C4-2B (cell line): Measurements from ENCODE around the gene SLC26A9.
"Not testable (repeated sequence)": the region's sequence is repeated elsewhere in the genome, so short reads cannot be mapped to it uniquely, and the experiment has no call there.

ENCODE experiments used
- H3K27ac ChIP-seq: fragments of 450-650 bp; 2 replicates; pipeline ENCODE4 v1.5.1; 2017
- ZFX ChIP-seq: fragments of 450-650 bp; IDR thresholded peaks from 2 replicates; pipeline ENCODE4 v1.6.1; 2017
- TF ChIP-seq, protein P1 (sequence below): fragments of 450-650 bp; conservative IDR thresholded peaks from 2 replicates; pipeline ENCODE4 v1.5.1; 2017; ENCODE audit warnings: mild to moderate bottlenecking

Gene SLC26A9

DNA sequence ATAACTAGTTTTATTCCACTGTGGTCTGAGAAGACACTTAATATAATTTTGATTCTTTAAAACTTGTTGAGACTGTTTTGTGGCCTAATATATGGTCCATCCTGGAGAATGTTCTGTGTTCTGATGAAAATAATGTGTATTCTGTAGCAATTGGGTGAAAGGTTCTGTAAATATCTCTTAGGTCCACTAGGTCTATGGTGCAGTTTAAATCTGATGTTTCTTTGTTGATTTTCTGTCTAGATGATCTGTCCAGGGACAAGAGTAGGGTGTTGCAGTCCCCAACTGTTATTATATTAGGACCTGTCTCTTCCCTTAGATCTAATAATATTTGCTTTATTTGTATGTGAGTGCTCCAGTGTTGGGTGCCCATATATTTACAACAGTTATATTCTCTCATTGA lies 59.5 kb downstream of the SLC26A9 start:
- H3K27ac ChIP-seq = no peak overlapping the region
- TF ChIP-seq, protein P1, sequence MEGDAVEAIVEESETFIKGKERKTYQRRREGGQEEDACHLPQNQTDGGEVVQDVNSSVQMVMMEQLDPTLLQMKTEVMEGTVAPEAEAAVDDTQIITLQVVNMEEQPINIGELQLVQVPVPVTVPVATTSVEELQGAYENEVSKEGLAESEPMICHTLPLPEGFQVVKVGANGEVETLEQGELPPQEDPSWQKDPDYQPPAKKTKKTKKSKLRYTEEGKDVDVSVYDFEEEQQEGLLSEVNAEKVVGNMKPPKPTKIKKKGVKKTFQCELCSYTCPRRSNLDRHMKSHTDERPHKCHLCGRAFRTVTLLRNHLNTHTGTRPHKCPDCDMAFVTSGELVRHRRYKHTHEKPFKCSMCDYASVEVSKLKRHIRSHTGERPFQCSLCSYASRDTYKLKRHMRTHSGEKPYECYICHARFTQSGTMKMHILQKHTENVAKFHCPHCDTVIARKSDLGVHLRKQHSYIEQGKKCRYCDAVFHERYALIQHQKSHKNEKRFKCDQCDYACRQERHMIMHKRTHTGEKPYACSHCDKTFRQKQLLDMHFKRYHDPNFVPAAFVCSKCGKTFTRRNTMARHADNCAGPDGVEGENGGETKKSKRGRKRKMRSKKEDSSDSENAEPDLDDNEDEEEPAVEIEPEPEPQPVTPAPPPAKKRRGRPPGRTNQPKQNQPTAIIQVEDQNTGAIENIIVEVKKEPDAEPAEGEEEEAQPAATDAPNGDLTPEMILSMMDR = no peak
- TF ChIP-seq ZFX = no peak

DNA sequence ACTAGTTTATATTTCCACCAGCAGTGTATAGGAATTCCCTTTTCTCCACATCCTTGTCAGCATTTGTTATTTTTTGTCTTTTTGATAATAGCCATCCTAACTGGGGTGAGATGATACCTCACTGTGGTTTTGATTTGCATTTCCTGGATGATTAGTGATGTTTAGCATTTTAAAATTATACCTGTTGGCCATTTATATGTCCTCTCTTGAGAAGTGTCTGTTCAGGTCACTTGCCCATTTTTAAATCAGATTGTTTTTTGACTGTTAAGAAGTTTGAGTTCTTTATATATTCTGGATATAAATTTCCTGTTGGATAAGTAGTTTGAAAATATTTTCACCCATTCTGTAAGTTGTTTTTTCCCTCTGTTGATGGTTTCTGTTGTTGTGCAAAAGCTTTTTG lies 62.3 kb downstream of the SLC26A9 start:
- no peak overlapping the region for H3K27ac ChIP-seq
- TF ChIP-seq, protein P1 = no peak
- no peak for TF ChIP-seq ZFX

DNA sequence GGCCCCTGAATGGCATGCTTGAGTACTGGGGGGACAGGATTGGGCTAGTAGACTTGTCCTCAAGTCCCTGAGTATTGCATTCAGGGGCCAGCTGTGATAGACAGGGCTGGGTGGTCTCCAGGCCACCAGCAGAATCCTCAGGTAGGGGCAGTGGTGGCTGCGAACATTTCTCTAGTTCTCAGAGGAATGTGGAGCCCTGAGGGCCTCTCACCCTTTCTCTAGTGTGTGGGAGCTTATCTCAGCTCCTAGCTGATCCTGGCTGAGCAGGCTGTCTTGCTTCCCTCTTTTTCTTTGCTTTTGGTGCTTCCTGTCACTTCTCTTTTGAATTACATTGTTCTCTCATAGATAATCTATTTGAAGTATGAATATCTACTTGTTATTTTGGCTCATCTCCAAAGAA lies 63.3 kb downstream of the SLC26A9 start:
- H3K27ac ChIP-seq = no peak overlapping the region
- TF ChIP-seq ZFX = no peak
- TF ChIP-seq, protein P1 = no peak

DNA sequence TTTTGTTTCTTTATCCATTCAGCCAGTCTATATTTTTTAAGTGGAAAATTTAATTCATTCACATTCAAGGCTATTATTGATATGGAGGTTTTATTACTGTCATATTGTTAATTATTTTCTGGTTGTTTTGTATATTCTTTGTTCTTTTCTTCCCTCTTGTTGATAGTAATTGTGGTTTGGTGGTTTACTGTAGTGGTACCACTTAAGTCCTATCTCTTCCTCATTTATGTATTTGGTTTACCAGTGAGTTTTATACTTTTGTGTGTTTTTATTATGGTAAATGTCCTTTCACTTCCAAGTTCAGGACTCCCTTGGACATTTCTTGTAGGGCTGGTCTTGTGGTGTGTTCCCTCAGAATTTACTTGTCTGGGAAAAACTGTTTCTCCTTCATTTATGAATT lies 65.2 kb downstream of the SLC26A9 start:
- H3K27ac ChIP-seq = no peak overlapping the region
- TF ChIP-seq ZFX = no peak
- TF ChIP-seq, protein P1 = no peak

DNA sequence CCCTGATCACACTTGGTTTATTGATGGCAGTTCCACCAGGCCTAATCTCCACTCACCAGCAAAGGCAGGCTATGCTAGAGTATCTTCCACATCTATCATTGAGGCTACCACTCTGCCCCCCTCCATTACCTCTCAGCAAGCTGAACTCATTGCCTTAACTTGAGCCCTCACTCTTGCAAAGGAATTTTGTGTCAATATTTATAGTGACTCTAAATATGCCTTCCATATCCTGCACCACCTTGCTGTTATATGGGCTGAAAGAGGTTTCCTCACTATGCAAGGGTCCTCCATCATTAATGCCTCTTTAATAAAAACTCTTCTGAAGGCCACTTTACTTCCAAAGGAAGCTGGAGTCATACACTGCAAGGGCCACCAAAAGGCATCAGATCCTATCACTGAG lies 70.1 kb downstream of the SLC26A9 start:
- not testable (repeated sequence) for H3K27ac ChIP-seq

DNA sequence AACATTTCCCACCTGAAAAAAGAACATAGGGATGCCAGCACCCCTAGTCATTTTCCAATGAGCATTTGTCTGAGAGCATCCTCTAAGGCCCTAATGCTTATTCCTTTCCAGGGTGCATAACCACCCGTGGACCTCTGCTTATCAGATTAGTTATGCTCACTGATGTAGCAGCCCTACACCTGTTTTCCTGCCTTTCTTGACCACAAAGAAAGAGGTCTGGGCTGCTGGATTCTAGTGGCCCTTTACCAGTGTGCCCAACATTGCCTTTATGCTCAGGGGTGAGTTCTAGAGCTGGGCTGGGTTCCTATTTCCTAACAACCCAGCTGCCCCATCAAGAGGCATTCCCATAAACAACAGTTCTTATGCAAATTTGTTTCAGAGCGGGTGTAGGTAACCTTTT lies 73.0 kb downstream of the SLC26A9 start:
- H3K27ac ChIP-seq = no peak overlapping the region
- TF ChIP-seq, protein P1 = no peak
- no peak for TF ChIP-seq ZFX
